PC-9 (cell line): ENCODE results near the gene BOK. TPM values are rescaled to one million over a fixed set of nuclear protein-coding genes. Genes with fewer than 3 reads are reported as not detected.
A peak's percentile ranks its signal among the peaks of the same experiment; 100 is the strongest.

Experiments used
- BruUV-seq: library from RNA; stranded (reverse); fragments of 400-500 nt; replicated peaks from 2 replicates; lab custom pipeline; 2021; lab: Mats Ljungman, UMichigan
- CTCF ChIA-PET: fragments of 300-600 bp; sonication (Branson Sonifier 250); formaldehyde crosslinking; loops from one replicate; lab custom pipeline; 2022; ENCODE audit warnings: antibody characterized with exemption; lab: Charles Lee
- POLR2A ChIA-PET: fragments of 300-600 bp; sonication (Branson Sonifier 250); formaldehyde crosslinking; loops from one replicate; lab custom pipeline; 2022; ENCODE audit warnings: antibody characterized with exemption; ENCODE audit not compliant: unreplicated experiment; lab: Charles Lee
- DNase-seq, 2 experiments: peaks; one replicate each; pipeline versions ENCODE4 v3.0.0 to v3.0.0-alpha.2; 2015 to 2022; ENCODE audit warnings: mixed read lengths in 1 of 2
- H2AFZ ChIP-seq: fragments of 200-600 bp; sonication (generic); 2 replicates; pipeline ENCODE4 v1.8.1; 2017; ENCODE audit warnings: antibody characterized with exemption
- H3F3A ChIP-seq: fragments of 200-600 bp; sonication (generic); 2 replicates; pipeline ENCODE4 v1.8.1; 2017; ENCODE audit warnings: antibody characterized with exemption, mild to moderate bottlenecking, low read depth; ENCODE audit not compliant: insufficient read depth
- H3K27ac ChIP-seq: fragments of 200-600 bp; sonication (generic); 2 replicates; pipeline ENCODE4 v1.6.1; 2016; ENCODE audit warnings: mixed run types
- H3K27me3 ChIP-seq: fragments of 200-600 bp; sonication (generic); 2 replicates; pipeline ENCODE4 v1.6.1; 2016; ENCODE audit warnings: low read depth, mixed run types; ENCODE audit not compliant: insufficient read depth
- H3K36me3 ChIP-seq: fragments of 200-600 bp; sonication (generic); 2 replicates; pipeline ENCODE4 v1.6.1; 2016; ENCODE audit warnings: low read depth, mixed run types
- H3K4me1 ChIP-seq: fragments of 200-600 bp; sonication (generic); replicated peaks from 2 replicates; pipeline ENCODE4 v1.6.1; 2016; ENCODE audit warnings: mixed run types; ENCODE audit not compliant: insufficient read depth
- H3K4me2 ChIP-seq: fragments of 200-600 bp; sonication (generic); 2 replicates; pipeline ENCODE4 v1.6.1; 2017; ENCODE audit warnings: mixed run types
- H3K4me3 ChIP-seq: fragments of 200-600 bp; sonication (generic); 2 replicates; pipeline ENCODE4 v1.6.1; 2016; ENCODE audit warnings: mixed run types
- H3K79me2 ChIP-seq: fragments of 200-600 bp; sonication (generic); 2 replicates; pipeline ENCODE4 v1.6.1; 2017; ENCODE audit warnings: low read depth, mixed run types
- H3K9me2 ChIP-seq: fragments of 200-600 bp; sonication (generic); 2 replicates; pipeline ENCODE4 v1.8.1; 2017; ENCODE audit warnings: mild to moderate bottlenecking; ENCODE audit not compliant: insufficient read depth
- H3K9me3 ChIP-seq: fragments of 200-600 bp; sonication (generic); 2 replicates; pipeline ENCODE4 v1.8.1; 2016; ENCODE audit warnings: low read depth; ENCODE audit not compliant: insufficient read depth
- H4K20me1 ChIP-seq: fragments of 200-600 bp; sonication (generic); 2 replicates; pipeline ENCODE4 v1.8.1; 2017; ENCODE audit not compliant: insufficient read depth
- CTCF ChIP-seq: fragments of 200-600 bp; sonication (generic); conservative IDR thresholded peaks from 2 replicates; pipeline ENCODE4 v1.6.1; 2017; ENCODE audit warnings: mixed run types, antibody characterized with exemption, mild to moderate bottlenecking, moderate library complexity
- EZH2 ChIP-seq: fragments of 200-600 bp; sonication (generic); IDR thresholded peaks from 2 replicates; pipeline ENCODE4 v1.8.0; 2017; ENCODE audit warnings: antibody characterized with exemption, low read depth
- intact Hi-C: fragments of 100-400 bp; cut with micrococcal nuclease; formaldehyde crosslinking; loops from one replicate; pipeline ENCODE4 v1.10.0; 2022; ENCODE audit not compliant: unreplicated experiment
- total RNA-seq: library from RNA; stranded (reverse); gene quantifications from 2 replicates; pipeline ENCODE4 v1.2.3, GENCODE V29; 2021

Gene BOK
- total RNA-seq, 1 experiment from 2014 or later, result 72.8 TPM

GRCh38 chr2:241551998-241552737 lies 6.4 kb upstream of the BOK start:
- Histone ChIP-seq H3K79me2 (no peaks in the 10 kb centered on the region), H3K4me3 (no peak overlapping the region), H3K27me3 (no peaks in the 10 kb centered on the region; the same call in 1 of the 2 replicates), H3K36me3 (no peaks in the 10 kb centered on the region), H3K9me3 (peaks cover 6% of the 10 kb centered on the region; the same call in 1 of the 2 replicates), H3F3A (peaks cover 15% of the 10 kb centered on the region), H2AFZ (no peak overlapping the region), H3K4me1 (peaks cover 24% of the 10 kb centered on the region), H3K9me2 (no peaks in the 10 kb centered on the region), H4K20me1 (no peaks in the 10 kb centered on the region), H3K4me2 (no peak overlapping the region), H3K27ac (no peak overlapping the region)
- DNase-seq, result peak in 1 of 2 experiments; percentile 34
- CTCF ChIA-PET, result no interaction called here
- no TSS peak for BruUV-seq
- intact Hi-C loops, result no loop called here
- no peak for TF ChIP-seq EZH2
- TF ChIP-seq CTCF, result no peak
- POLR2A ChIA-PET, result no interaction called here

- Histone ChIP-seq H3K4me2 (no peak overlapping the region), H3K9me3 (peaks cover 6% of the 10 kb centered on the region; the same call in 1 of the 2 replicates), H2AFZ (no peak overlapping the region), H3K4me1 (peaks cover 27% of the 10 kb centered on the region), H3K4me3 (no peak overlapping the region), H3K9me2 (no peaks in the 10 kb centered on the region), H3K27me3 (no peaks in the 10 kb centered on the region; the same call in 1 of the 2 replicates), H3K27ac (no peak overlapping the region), H3F3A (peaks cover 13% of the 10 kb centered on the region), H3K36me3 (no peaks in the 10 kb centered on the region), H3K79me2 (no peaks in the 10 kb centered on the region), H4K20me1 (no peaks in the 10 kb centered on the region)
- BruUV-seq, result no TSS peak
- no peak for TF ChIP-seq CTCF
- no peak for TF ChIP-seq EZH2
- POLR2A ChIA-PET, result no interaction called here
- intact Hi-C loops, result no loop called here
- CTCF ChIA-PET, result no interaction called here
- DNase-seq, result no peak
Observed at GRCh38 chr2:241553512-241553830, 5.1 kb upstream of the BOK start.

GRCh38 chr2:241553981-241554380 lies 4.6 kb upstream of the BOK start:
- Histone ChIP-seq H3K79me2 (no peaks in the 10 kb centered on the region), H3K9me2 (no peaks in the 10 kb centered on the region), H3F3A (peaks cover 8% of the 10 kb centered on the region), H3K27ac (no peak overlapping the region), H3K4me1 (peaks cover 22% of the 10 kb centered on the region), H3K9me3 (peaks cover 6% of the 10 kb centered on the region; the same call in 1 of the 2 replicates), H3K36me3 (no peaks in the 10 kb centered on the region), H2AFZ (no peak overlapping the region), H3K27me3 (no peaks in the 10 kb centered on the region; the same call in 1 of the 2 replicates), H3K4me2 (no peak overlapping the region), H3K4me3 (no peak overlapping the region), H4K20me1 (no peaks in the 10 kb centered on the region)
- no peak for TF ChIP-seq EZH2
- no peak for TF ChIP-seq CTCF
- intact Hi-C loops, result no loop called here
- BruUV-seq, result no TSS peak
- ChIA-PET POLR2A (no interaction called here), CTCF (no interaction called here)
- no peak for DNase-seq
